ENCODE data around the gene E2F4. TPM values are rescaled to one million over a fixed set of nuclear protein-coding genes. Genes with fewer than 3 reads are reported as not detected.

The E2F4 gene
- total and polyA plus RNA-seq, 2 of the 13 experiments (the other 11 are each of a cell fraction or from before 2014, with no cell fraction given) = 84.8 to 91.2 TPM

- TF ChIP-seq ZNF407 (CRISPR knock-in tag; IDR thresholded peaks at IDR 0.05; ENCODE audit: not compliant biosample characterization) = peak; percentile 81
- TF ChIP-seq TCF7 (IDR thresholded peaks at IDR 0.05; ENCODE audit: low read depth) = no peak
- TF ChIP-seq, protein P1, sequence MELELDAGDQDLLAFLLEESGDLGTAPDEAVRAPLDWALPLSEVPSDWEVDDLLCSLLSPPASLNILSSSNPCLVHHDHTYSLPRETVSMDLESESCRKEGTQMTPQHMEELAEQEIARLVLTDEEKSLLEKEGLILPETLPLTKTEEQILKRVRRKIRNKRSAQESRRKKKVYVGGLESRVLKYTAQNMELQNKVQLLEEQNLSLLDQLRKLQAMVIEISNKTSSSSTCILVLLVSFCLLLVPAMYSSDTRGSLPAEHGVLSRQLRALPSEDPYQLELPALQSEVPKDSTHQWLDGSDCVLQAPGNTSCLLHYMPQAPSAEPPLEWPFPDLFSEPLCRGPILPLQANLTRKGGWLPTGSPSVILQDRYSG (CRISPR knock-in tag; IDR thresholded peaks at IDR 0.05) = no peak
- TF ChIP-seq, protein P2, sequence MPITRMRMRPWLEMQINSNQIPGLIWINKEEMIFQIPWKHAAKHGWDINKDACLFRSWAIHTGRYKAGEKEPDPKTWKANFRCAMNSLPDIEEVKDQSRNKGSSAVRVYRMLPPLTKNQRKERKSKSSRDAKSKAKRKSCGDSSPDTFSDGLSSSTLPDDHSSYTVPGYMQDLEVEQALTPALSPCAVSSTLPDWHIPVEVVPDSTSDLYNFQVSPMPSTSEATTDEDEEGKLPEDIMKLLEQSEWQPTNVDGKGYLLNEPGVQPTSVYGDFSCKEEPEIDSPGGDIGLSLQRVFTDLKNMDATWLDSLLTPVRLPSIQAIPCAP (CRISPR knock-in tag; IDR thresholded peaks at IDR 0.05; ENCODE audit: low read depth) = no peak
- TF ChIP-seq ZGPAT (CRISPR knock-in tag; IDR thresholded peaks at IDR 0.05) = peak; percentile 66; the same call in 1 of the 2 replicates
- TF ChIP-seq DR1 (CRISPR knock-in tag; IDR thresholded peaks at IDR 0.05) = no peak
- TF ChIP-seq LCORL (IDR thresholded peaks at IDR 0.05) = no peak
- TF ChIP-seq LCORL (CRISPR knock-in tag; IDR thresholded peaks at IDR 0.05) = peak; percentile 84; the same call in 1 of the 2 replicates
- TF ChIP-seq RNF2 (conservative IDR thresholded peaks at IDR 0.05; ENCODE audit: low read depth) = peak; percentile 59; the same call in 1 of the 2 replicates
- TF ChIP-seq KLF16 (CRISPR knock-in tag; IDR thresholded peaks at IDR 0.05) = 0 out of 4 replicates have a peak, but pooled peaks of 1 of the 2 experiments have one; percentile 40
- TF ChIP-seq SP140L (CRISPR knock-in tag; IDR thresholded peaks at IDR 0.05; ENCODE audit: borderline replicate concordance) = no peak
- no peak for TF ChIP-seq ZNF260 (CRISPR knock-in tag; IDR thresholded peaks at IDR 0.05; ENCODE audit: borderline replicate concordance, low read depth)
- no peak for TF ChIP-seq ZNF292 (CRISPR knock-in tag; IDR thresholded peaks at IDR 0.05; ENCODE audit: borderline replicate concordance, low read depth)
- TF ChIP-seq SNRNP70 (IDR thresholded peaks at IDR 0.05; ENCODE audit: low read depth, low read length) = no peak
- TF ChIP-seq POLR2AphosphoS2 (IDR thresholded peaks at IDR 0.05; ENCODE audit: low read depth, low read length) = no peak
- TF ChIP-seq CEBPB (IDR thresholded peaks at IDR 0.05; ENCODE audit: borderline replicate concordance, low read depth, low read length) = no peak
These were observed 13.9 kb upstream of the E2F4 start (continued) for GRCh38 chr16:67177743-67178699.
